Neural cell (in vitro differentiated cells): ENCODE measurements around the gene FBXO10. TPM values are rescaled to one million over a fixed set of nuclear protein-coding genes. Genes with fewer than 3 reads are reported as not detected.

Experiments
- H2AFZ ChIP-seq: fragments of 200-600, 300-800 bp; sonication (generic), shearing (Covaris generic); 2 replicates; pipeline ENCODE4 v1.6.0; 2014; ENCODE audit warnings: low read depth, mild to moderate bottlenecking, antibody characterized with exemption, low read length, moderate library complexity
- H3F3A ChIP-seq: fragments of 200-600 bp; shearing (Covaris generic); 2 replicates; pipeline ENCODE4 v1.6.1; 2016; ENCODE audit warnings: mild to moderate bottlenecking, moderate library complexity, mixed read lengths, antibody characterized with exemption, low read length; ENCODE audit not compliant: insufficient read depth, poor library complexity, severe bottlenecking
- H3K27ac ChIP-seq: fragments of 200-600, 300-800 bp; sonication (generic), shearing (Covaris generic); 2 replicates; pipeline ENCODE4 v1.5.1; 2014; ENCODE audit warnings: mild to moderate bottlenecking, low read length, moderate library complexity
- H3K27me3 ChIP-seq: fragments of 300-800, 200-600 bp; sonication (generic), shearing (Covaris generic); 2 replicates; pipeline ENCODE4 v1.6.0; 2014; ENCODE audit warnings: mild to moderate bottlenecking, low read depth, low read length, moderate library complexity; ENCODE audit not compliant: insufficient read depth
- H3K36me3 ChIP-seq: fragments of 300-800, 200-600 bp; sonication (generic), shearing (Covaris generic); 2 replicates; pipeline ENCODE4 v1.5.1; 2014; ENCODE audit warnings: mild to moderate bottlenecking, antibody characterized with exemption, low read length, moderate library complexity; ENCODE audit not compliant: insufficient read depth
- H3K4me2 ChIP-seq: fragments of 300-800, 200-600 bp; sonication (generic), shearing (Covaris generic); 2 replicates; pipeline ENCODE4 v1.6.0; 2014; ENCODE audit warnings: mild to moderate bottlenecking, low read length
- H3K4me3 ChIP-seq: fragments of 300-800, 200-600 bp; sonication (generic), shearing (Covaris generic); 2 replicates; pipeline ENCODE4 v1.5.1; 2014; ENCODE audit warnings: mild to moderate bottlenecking, low read length, moderate library complexity
- H3K79me2 ChIP-seq: fragments of 200-600 bp; shearing (Covaris generic); replicated peaks from 2 replicates; pipeline ENCODE4 v1.6.0; 2014; ENCODE audit warnings: mild to moderate bottlenecking, low read length, moderate library complexity; ENCODE audit not compliant: insufficient read depth
- H3K9ac ChIP-seq: fragments of 300-800, 200-600 bp; sonication (generic), shearing (Covaris generic); 2 replicates; pipeline ENCODE4 v1.6.1; 2016; ENCODE audit warnings: mild to moderate bottlenecking, low read length, mixed read lengths
- H3K9me2 ChIP-seq: fragments of 200-600 bp; shearing (Covaris generic); 2 replicates; pipeline ENCODE4 v1.6.1; 2016; ENCODE audit warnings: mild to moderate bottlenecking, low read length, mixed read lengths; ENCODE audit not compliant: insufficient read depth
- H3K9me3 ChIP-seq: fragments of 200-600, 300-800 bp; sonication (generic), shearing (Covaris generic); 2 replicates; pipeline ENCODE4 v1.6.1; 2016; ENCODE audit warnings: mild to moderate bottlenecking, mixed run types, low read length, moderate library complexity, mixed read lengths
- H4K20me1 ChIP-seq: fragments of 200-600 bp; shearing (Covaris generic); 2 replicates; pipeline ENCODE4 v1.6.1; 2016; ENCODE audit warnings: mild to moderate bottlenecking, mixed run types; ENCODE audit not compliant: insufficient read depth
- CTCF ChIP-seq: fragments of 450-650 bp; IDR thresholded peaks from 2 replicates; pipeline ENCODE4 v1.5.1; 2014; ENCODE audit warnings: antibody characterized with exemption, mild to moderate bottlenecking, moderate library complexity; ENCODE audit not compliant: poor library complexity, severe bottlenecking
- EP300 ChIP-seq: fragments of 450-650 bp; conservative IDR thresholded peaks from 2 replicates; pipeline ENCODE4 v1.6.1; 2014; ENCODE audit warnings: antibody characterized with exemption, mild to moderate bottlenecking, moderate library complexity; ENCODE audit not compliant: poor library complexity, severe bottlenecking
- EZH2 ChIP-seq: fragments of 200-600, 300-800 bp; shearing (Covaris generic), sonication (generic); IDR thresholded peaks from 2 replicates; pipeline ENCODE4 v1.6.1; 2014; ENCODE audit warnings: antibody characterized with exemption, low read length, borderline replicate concordance, mild to moderate bottlenecking; ENCODE audit not compliant: insufficient read depth, poor library complexity, severe bottlenecking
- MXI1 ChIP-seq: fragments of 450-650 bp; conservative IDR thresholded peaks from 2 replicates; pipeline ENCODE4 v1.6.1; 2014; ENCODE audit warnings: antibody characterized with exemption, mild to moderate bottlenecking; ENCODE audit not compliant: poor library complexity, severe bottlenecking
- POLR2AphosphoS5 ChIP-seq: IDR thresholded peaks from 2 replicates; pipeline ENCODE4 v1.6.1; 2012
- RAD21 ChIP-seq: fragments of 450-650 bp; conservative IDR thresholded peaks from 2 replicates; pipeline ENCODE4 v1.6.1; 2014; ENCODE audit warnings: antibody characterized with exemption, mild to moderate bottlenecking, moderate library complexity
- REST ChIP-seq: IDR thresholded peaks from 2 replicates; pipeline ENCODE4 v1.6.1; 2012; ENCODE audit warnings: borderline replicate concordance
- SMC3 ChIP-seq: fragments of 450-650 bp; conservative IDR thresholded peaks from 2 replicates; pipeline ENCODE4 v1.6.1; 2014; ENCODE audit warnings: antibody characterized with exemption, mild to moderate bottlenecking, moderate library complexity; ENCODE audit not compliant: poor library complexity
- TAF1 ChIP-seq: IDR thresholded peaks from 2 replicates; pipeline ENCODE4 v1.6.1; 2012; ENCODE audit warnings: low read depth
- polyA plus RNA-seq: library from polyadenylated mRNA; depleted of rRNA; stranded (reverse); fragments of >200 nt; gene quantifications from 2 replicates; pipeline ENCODE4 v1.2.3, GENCODE V29; 2014

Gene FBXO10
- polyA plus RNA-seq, 1 donor from 2014 or later: 16.0 TPM

GRCh38 chr9:37534901-37535300 is 41.3 kb downstream of the FBXO10 start:
- no peak overlapping the region for H3K9ac ChIP-seq
- no peak for TF ChIP-seq CTCF
- H3K4me3 ChIP-seq: no peak overlapping the region
- no peaks in the 10 kb centered on the region for H3F3A ChIP-seq
- no peaks in the 10 kb centered on the region for H3K36me3 ChIP-seq
- no peaks in the 10 kb centered on the region for H3K27me3 ChIP-seq
- no peak overlapping the region for H3K4me2 ChIP-seq
- no peaks in the 10 kb centered on the region for H4K20me1 ChIP-seq
- no peak overlapping the region for H2AFZ ChIP-seq
- H3K79me2 ChIP-seq: no peaks in the 10 kb centered on the region
- no peaks in the 10 kb centered on the region for H3K9me2 ChIP-seq
- H3K27ac ChIP-seq: no peak overlapping the region
- no peaks in the 10 kb centered on the region for H3K9me3 ChIP-seq

- no peak overlapping the region for H3K4me3 ChIP-seq
- no peak overlapping the region for H3K27ac ChIP-seq
- H3K36me3 ChIP-seq: no peaks in the 10 kb centered on the region
- no peaks in the 10 kb centered on the region for H3K79me2 ChIP-seq
- no peaks in the 10 kb centered on the region for H3F3A ChIP-seq
- no peak for TF ChIP-seq POLR2AphosphoS5
- no peak for TF ChIP-seq REST
- no peak for TF ChIP-seq CTCF
- TF ChIP-seq TAF1: no peak
- no peak for TF ChIP-seq SMC3
- no peak for TF ChIP-seq MXI1
- no peak for TF ChIP-seq EZH2
- TF ChIP-seq RAD21: no peak
- TF ChIP-seq EP300: no peak
- H3K4me2 ChIP-seq: no peak overlapping the region
- no peaks in the 10 kb centered on the region for H3K9me2 ChIP-seq
- H3K27me3 ChIP-seq: no peaks in the 10 kb centered on the region
- no peak overlapping the region for H2AFZ ChIP-seq
- H4K20me1 ChIP-seq: no peaks in the 10 kb centered on the region
- no peaks in the 10 kb centered on the region for H3K9me3 ChIP-seq
- H3K9ac ChIP-seq: no peak overlapping the region
These were observed 41.8 kb downstream of the FBXO10 start for GRCh38 chr9:37534412-37534811.
